ENCODE results near the gene TAB2. TPM values are rescaled to one million over a fixed set of nuclear protein-coding genes. Genes with fewer than 3 reads are reported as not detected.

TAB2 gene
- total and polyA plus RNA-seq, 2 of the 8 experiments (the other 6 are each of a cell fraction or from before 2014, with no cell fraction given) = 40.4 to 63.0 TPM

DNA sequence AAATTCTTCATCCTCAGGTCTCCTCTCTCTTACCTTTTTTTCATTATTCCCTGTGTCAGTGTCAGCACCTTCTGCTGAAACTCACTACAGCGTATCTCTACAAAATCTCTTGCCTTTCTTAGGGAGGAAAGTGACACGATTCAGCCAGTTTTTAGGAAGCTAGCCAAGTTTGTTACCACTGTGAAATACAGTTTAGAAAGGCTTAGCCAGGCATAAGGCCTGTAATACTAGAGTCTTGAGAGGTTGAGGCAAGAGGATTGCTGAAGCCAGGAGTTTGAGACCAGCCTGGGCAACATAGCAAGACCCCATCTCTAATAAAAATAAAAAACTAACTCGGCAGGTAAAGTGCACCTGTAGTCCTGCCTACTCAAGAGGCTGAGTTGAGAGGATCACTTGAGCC is 16.7 kb downstream of the TAB2 start:
- Histone ChIP-seq H3K14ac (ENCODE audit: insufficient read length) (no peak overlapping the region), H2BK15ac (ENCODE audit: low read length) (no peak overlapping the region), H3K4ac (replicated peaks; ENCODE audit: insufficient read length, low read depth, low read length) (no peak overlapping the region), H3K9me3 (ENCODE audit: insufficient read depth in 2 of 2, low read depth in 1 of 2, low read length in 1 of 2) (no peaks in the 10 kb centered on the region), H3K23me2 (ENCODE audit: low read depth, low read length) (no peaks in the 10 kb centered on the region), H3K4me1 (replicated peaks in 1 of 4; ENCODE audit: control insufficient read depth in 3 of 4, insufficient read depth in 4 of 4, low read length in 3 of 4) (peaks cover 0 to 17% (median 9%) of the 10 kb centered on the region in 4 experiments; a peak in 5 of 7 replicates), H3K4me3 (ENCODE audit: extremely low read depth in 1 of 4, insufficient read depth in 2 of 4, low read depth in 3 of 4, low read length in 4 of 4) (no peak overlapping the region), H2BK12ac (ENCODE audit: low read depth, low read length) (no peak overlapping the region), H3K79me2 (ENCODE audit: control insufficient read depth in 1 of 2, insufficient read depth in 2 of 2, low read length in 2 of 2) (peaks cover 24 to 100% of the 10 kb centered on the region in 2 experiments), H4K20me1 (replicated peaks in 1 of 2; ENCODE audit: control insufficient read depth in 1 of 2, insufficient read depth in 2 of 2, low read length in 2 of 2) (peaks cover 3 to 7% of the 10 kb centered on the region in 2 experiments), H3K56ac (replicated peaks; ENCODE audit: insufficient read length, low read depth, low read length) (no peak overlapping the region), H2BK20ac (ENCODE audit: low read length) (no peak overlapping the region), H3K79me1 (ENCODE audit: low read depth, low read length) (no peaks in the 10 kb centered on the region; the same call in none of the 2 replicates), H4K8ac (ENCODE audit: extremely low read depth, insufficient read depth, low read length) (no peak overlapping the region), H3K27me3 (replicated peaks in 1 of 4; ENCODE audit: control insufficient read depth in 3 of 4, extremely low read depth in 1 of 4, insufficient read depth in 3 of 4, low read length in 3 of 4) (no peaks in the 10 kb centered on the region), H2AK5ac (ENCODE audit: low read depth, low read length) (no peak overlapping the region), H2BK120ac (replicated peaks; ENCODE audit: low read depth, low read length) (no peak overlapping the region), H3K23ac (ENCODE audit: insufficient read length) (no peak overlapping the region), H3K36me3 (ENCODE audit: control insufficient read depth in 2 of 4, insufficient read depth in 4 of 4, low read length in 3 of 4) (no peaks in the 10 kb centered on the region), H3K9ac (replicated peaks in 1 of 4; ENCODE audit: extremely low read depth in 1 of 4, low read depth in 3 of 4, low read length in 3 of 4) (no peak overlapping the region), H4K5ac (ENCODE audit: insufficient read length, low read depth, low read length) (no peak overlapping the region), H2BK5ac (ENCODE audit: low read depth, low read length) (no peak overlapping the region), H3K4me2 (ENCODE audit: insufficient read depth in 1 of 2, low read depth in 2 of 2, low read length in 2 of 2) (no peak overlapping the region), H3K18ac (ENCODE audit: extremely low read depth, low read length) (no peak overlapping the region), H2AFZ (ENCODE audit: low read length) (no peak overlapping the region), H4K91ac (replicated peaks; ENCODE audit: insufficient read length, low read length) (no peak overlapping the region), H3K27ac (ENCODE audit: low read depth, low read length) (no peak overlapping the region)
- WGBS, 2 experiments (ENCODE audit: extremely low coverage in 1 of 2, insufficient coverage in 1 of 2, insufficient read length in 1 of 2, insufficient replicate concordance in 2 of 2, low coverage in 1 of 2, low lambda C conversion rate in 2 of 2, missing lambda C conversion rate in 1 of 2) = 74% methylated on average over 3 of the region's 3 CpGs; no CpG with 5 or more reads in 1 of the 2 experiments
- FAIRE-seq (no peak), DNase-seq (ENCODE audit: low read depth in 1 of 2, low spot score in 2 of 2) (no peak)
- POLR2A ChIA-PET (ENCODE audit: partially characterized antibody) = interaction anchor here (1.4 kb wide), 1 partner anchor 16 kb away, joined by 3 read pairs; no protein-coding TSS in a partner anchor
- CTCF ChIA-PET (ENCODE audit: partially characterized antibody) = interaction anchor here (0.6 to 1.3 kb wide), 3 partner anchors 11 to 234 kb away, joined by 3 to 5 read pairs (median 4); no protein-coding TSS in a partner anchor
- TF ChIP-seq BACH1 (IDR thresholded peaks at IDR 0.05; ENCODE audit: low read length) = no peak
- no peak for TF ChIP-seq MAFK (IDR thresholded peaks at IDR 0.05; ENCODE audit: low read depth, low read length)
- TF ChIP-seq HDAC6 (IDR thresholded peaks at IDR 0.05; ENCODE audit: low read depth, low read length) = no peak
- no peak for TF ChIP-seq SIX5 (IDR thresholded peaks at IDR 0.05; ENCODE audit: low read depth, low read length)
- no peak for TF ChIP-seq BCL11A (IDR thresholded peaks at IDR 0.05; ENCODE audit: low read depth in 2 of 2, low read length in 2 of 2)
- TF ChIP-seq RXRA (IDR thresholded peaks at IDR 0.05; ENCODE audit: insufficient read depth, low read depth, low read length) = no peak
- TF ChIP-seq, protein P1, sequence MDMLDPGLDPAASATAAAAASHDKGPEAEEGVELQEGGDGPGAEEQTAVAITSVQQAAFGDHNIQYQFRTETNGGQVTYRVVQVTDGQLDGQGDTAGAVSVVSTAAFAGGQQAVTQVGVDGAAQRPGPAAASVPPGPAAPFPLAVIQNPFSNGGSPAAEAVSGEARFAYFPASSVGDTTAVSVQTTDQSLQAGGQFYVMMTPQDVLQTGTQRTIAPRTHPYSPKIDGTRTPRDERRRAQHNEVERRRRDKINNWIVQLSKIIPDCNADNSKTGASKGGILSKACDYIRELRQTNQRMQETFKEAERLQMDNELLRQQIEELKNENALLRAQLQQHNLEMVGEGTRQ (IDR thresholded peaks at IDR 0.05; ENCODE audit: low read length) = no peak
- no peak for TF ChIP-seq GTF2F1 (IDR thresholded peaks at IDR 0.05; ENCODE audit: borderline replicate concordance, low read depth, low read length)
- no peak for TF ChIP-seq KDM1A (IDR thresholded peaks at IDR 0.05; ENCODE audit: borderline replicate concordance, low read length)
